GM08714 (cell line): ENCODE measurements around the gene LRP1.

Experiments
- H3K4me3 ChIP-seq: fragments of 200-500 bp; sonication (Bioruptor generic); 2 replicates; pipeline ENCODE4 v1.5.1; 2014; ENCODE audit warnings: mild to moderate bottlenecking, low read length, inconsistent platforms
- ZNF274 ChIP-seq: IDR thresholded peaks from 2 replicates; pipeline ENCODE4 v1.6.1; 2012; ENCODE audit warnings: mild to moderate bottlenecking, low read depth, low read length

LRP1 gene

DNA sequence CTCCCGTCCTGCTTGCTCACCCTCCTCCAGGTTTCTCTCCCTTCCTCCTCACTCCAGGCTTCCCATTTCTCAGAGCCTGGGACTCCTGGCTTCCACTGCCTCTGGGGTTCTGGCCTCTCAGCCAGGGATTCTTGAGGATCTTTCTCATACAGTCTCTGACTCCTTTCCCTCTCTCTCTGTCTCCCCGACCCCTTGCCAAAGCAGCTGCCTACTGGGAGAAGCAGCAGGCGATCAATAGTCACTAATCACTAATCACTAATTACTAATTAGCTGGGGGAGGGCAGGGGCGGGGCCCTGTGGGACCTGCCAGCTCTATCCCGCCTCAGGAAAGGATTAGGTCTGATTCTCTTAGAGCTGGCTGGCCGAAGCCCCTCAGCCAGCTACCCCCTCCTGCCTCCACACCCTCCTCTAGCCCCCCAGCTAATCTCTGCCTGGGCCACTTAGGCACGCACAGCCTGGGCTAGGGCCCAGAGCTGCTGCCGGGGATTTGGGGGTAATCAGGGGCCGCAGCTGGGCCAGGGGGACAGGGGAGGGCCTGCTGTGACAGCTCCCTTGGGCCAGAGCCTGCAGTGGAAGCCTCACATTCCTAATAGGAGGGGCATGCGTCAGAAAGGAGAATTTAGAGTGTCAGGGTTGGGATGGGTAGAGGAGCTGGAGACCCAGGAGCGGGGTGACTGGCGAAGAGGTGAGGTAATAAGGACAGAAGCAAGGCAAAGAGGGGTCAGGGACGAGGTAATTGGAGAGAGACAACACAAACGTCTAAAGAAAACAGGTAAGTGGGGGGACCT, 91.1 kb downstream of the LRP1 start:
- no peak overlapping the region for H3K4me3 ChIP-seq
- no peak for TF ChIP-seq ZNF274

DNA sequence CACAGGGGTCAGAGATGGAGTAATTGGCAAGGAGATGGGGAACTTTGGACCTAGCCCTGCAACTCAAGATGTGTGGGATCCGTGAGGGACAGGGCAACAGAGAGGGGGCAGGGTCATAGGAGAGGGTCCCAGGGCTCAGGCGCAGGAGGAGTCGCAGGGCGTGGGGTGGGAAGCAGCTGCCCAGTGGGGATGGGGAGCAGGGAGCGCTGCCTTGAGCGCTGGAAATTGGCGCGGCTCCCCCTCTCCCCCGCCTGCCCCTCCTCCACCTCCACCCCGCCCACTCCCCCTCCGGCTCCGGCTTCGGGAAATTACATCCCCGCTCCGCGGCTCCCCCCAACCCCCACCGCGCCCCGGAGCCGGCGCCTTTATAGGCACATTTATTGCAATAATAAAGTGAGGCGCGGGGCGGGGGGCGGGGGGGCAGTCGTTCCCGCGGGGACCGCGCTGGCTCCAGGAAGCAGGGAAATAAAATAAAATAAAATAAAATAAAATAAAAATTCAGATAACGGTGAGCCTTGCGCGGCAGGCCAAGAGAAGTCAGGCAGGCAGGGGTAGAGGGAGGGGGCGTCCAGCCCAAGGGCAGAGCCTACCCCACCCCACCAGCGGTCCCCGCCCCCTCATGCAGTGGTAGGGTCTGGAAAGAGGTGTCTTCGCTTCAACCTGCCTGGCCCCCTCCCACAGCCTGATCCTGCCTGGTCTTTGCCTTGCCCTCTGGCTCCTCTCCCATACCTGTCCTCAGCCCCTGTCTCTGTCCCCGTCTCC, 91.9 kb downstream of the LRP1 start:
- no peak for TF ChIP-seq ZNF274
- no peak overlapping the region for H3K4me3 ChIP-seq

DNA sequence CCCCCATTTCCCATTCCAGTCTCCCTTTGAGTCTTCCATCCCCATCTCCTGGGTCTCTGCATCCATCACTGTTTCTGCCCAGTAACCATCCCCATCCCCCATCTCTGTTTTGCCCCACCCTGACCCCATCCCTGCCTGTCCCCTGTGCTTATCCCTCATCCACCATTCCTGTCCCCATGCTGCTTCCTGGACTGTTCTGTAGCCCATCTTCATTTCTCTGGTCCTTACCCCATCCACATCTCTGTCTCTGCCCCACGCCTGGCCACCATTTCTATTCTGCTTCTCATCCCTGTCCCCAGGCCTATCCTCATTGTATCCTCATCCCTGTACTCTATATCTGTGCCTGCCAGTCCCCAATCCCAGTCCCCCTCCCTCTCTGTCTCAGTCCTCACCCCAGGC, 92.5 kb downstream of the LRP1 start:
- H3K4me3 ChIP-seq: no peak overlapping the region
- no peak for TF ChIP-seq ZNF274

DNA sequence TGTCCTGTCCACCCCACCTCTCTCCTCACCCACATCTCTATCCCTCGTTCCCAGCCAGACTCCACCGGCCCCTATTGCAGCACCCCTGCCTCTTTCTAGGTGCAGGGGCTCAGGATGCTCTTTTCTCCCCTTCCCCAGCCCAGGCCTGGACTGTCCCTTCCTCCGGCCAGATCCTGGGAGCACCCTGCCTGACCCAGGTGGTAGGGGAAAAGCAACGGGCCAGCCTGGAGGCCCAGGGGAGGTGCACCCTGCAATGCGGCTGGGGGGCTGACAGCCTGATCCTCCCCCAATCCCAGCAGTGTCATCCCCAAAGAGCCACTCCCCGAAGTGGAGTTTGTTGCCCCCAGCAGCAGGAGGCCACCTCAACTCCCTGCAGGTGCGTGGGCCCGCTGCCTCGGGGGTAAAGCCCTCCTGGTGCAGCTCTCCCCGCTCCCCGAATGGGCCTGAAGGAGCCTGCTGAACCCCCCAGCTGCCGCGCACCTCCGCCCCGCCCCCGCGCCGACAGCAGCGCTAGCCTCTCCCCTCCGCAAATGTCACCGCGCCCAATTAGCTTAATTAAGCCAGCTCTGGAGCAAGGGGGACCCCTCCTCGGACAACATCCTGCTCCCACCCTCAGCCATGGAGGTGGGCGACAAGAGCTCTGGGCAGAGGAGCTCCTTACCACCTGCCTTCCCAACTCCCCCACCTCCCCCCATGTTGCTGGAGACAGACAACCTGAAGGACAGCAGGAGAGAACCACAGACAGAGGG, 93.1 kb downstream of the LRP1 start:
- no peak overlapping the region for H3K4me3 ChIP-seq
- no peak for TF ChIP-seq ZNF274

DNA sequence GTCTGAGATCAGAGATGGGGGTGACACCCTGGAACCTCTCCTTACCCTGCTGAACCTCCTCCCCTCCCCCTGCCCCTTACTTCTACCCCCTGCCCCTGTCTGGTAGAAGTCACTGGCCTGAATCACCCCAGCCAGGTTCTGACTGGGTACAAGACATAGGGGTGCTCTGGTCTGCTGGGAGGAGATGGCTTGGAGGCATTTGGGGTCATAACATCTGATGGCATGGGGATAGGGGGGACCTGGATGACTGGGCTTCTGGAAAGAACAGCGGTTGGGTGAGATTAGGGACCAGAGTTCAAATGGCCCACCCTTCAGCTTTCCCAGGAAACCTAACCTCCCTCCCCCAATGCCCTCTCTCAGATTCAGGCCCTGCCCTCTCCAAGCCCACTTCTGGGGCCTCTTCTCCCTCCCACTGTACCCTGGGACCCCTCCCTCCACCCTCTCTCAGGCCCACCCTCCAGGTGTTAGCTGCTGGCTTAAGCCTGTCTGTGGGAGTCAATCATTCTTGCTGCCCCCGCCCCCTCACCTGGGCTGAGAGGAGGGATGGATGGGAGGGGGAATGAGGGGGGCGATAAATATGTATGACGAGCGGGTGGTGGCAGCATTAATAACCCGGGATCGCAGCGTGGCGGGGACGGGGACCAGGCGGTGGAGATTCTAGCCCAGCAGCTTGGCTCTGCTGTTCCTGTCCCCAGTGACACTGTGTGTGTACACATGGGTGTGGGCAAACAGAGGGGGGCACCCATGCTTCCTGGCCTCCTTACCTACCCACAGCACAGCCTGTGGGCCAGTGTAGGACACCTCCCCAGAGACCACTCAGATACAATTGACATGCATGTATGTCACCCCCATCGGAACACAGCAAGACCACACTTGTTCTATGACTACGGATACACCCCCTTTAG, 94.3 kb downstream of the LRP1 start:
- no peak overlapping the region for H3K4me3 ChIP-seq
- TF ChIP-seq ZNF274: no peak

DNA sequence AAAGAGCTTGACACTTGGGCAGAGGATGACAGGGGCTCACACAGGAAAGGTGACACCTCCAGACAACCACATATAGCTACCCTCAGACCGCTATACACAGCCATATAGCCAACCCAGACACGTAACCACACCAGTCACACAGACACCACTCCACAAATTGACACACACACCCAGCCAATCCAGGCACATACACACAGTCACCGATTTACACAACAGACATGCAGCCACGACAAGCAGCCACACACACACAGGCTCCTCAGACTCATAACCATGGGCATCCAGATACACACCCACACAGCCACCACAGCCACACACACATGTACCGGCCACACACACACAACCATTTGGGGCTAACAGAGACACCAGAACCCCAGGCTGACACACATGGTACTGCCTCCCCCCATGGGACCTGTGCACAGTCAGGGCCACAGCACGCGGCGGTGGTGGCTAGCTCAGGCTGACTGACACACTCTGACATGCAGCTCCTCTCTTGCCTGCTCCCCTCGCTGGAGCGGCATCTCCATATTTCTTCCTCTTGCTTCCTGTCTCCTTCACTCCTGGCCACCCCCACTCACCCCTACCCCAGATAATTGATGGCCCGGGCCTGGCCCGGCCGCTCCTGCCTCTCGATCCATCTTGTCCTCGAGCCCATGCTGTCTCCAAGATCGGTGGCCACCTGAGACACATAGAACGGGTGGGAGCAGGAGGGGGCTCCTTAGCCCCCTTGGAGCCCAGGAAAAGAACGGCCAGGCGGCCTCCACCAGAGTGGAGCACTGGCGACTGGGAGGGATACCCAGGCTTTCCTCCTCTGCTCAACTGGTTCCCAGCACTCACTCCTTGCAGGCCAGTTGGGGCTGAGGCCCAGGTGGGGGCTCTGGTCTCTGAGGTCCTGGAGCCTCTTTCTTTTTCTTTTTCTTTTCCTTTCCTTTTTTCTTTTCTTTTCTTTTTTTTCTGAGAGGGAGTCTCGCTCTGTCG, 95.2 kb downstream of the LRP1 start:
- no peak overlapping the region for H3K4me3 ChIP-seq
- TF ChIP-seq ZNF274: no peak

DNA sequence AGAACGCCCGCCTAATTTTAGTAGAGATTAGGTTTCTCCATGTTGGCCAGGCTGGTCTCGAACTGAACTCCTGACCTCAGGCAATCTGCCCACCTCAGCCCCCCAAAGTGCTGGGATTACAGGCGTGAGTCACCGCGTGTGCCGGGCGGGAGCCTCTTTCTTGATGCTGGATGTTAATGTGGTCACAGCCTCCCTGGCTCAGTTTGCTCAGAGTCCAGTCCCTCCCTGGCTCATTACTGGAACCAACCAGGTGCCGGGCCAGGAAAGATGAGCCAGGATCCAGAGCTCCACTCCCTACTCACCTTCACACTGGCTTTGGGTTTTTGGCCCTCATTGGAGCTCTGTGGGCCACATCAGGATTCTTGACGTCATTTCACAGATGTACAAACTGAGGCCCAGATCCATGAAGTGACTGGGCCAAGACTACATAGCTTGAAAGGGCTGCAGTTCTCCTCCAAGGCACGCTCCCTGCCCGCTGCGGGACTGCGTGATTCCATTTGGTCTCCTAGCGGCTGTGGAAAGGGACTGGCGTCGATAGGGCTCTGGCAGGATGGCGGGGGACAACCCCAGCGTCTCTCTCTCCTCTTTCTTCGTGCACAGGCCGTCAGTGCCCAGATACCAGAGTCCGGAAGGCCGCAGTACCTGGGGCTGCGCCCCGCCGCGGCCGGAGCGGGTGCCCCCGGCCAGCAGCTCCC, 96.1 kb downstream of the LRP1 start:
- H3K4me3 ChIP-seq: no peak overlapping the region
- TF ChIP-seq ZNF274: no peak

DNA sequence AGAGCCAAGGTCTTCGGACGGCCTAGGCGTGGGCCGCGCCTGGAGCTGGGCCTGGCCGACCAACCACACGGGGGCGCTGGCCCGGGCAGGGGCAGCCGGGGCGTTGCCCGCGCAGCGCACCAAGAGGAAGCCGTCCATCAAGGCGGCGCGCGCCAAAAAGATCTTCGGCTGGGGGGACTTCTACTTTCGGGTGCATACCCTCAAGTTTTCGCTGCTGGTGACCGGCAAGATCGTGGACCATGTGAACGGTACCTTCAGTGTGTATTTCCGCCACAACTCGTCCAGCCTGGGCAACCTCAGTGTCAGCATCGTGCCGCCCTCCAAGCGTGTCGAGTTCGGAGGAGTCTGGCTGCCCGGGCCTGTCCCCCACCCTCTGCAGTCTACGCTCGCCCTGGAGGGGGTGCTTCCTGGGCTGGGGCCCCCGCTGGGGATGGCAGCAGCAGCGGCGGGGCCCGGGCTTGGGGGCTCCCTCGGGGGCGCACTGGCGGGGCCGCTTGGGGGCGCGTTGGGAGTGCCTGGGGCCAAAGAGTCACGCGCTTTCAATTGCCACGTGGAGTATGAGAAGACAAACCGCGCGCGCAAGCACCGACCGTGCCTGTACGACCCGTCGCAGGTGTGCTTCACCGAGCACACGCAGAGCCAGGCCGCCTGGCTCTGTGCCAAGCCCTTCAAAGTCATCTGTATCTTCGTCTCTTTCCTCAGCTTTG, 96.8 kb downstream of the LRP1 start:
- TF ChIP-seq ZNF274: no peak
- H3K4me3 ChIP-seq: no peak overlapping the region

DNA sequence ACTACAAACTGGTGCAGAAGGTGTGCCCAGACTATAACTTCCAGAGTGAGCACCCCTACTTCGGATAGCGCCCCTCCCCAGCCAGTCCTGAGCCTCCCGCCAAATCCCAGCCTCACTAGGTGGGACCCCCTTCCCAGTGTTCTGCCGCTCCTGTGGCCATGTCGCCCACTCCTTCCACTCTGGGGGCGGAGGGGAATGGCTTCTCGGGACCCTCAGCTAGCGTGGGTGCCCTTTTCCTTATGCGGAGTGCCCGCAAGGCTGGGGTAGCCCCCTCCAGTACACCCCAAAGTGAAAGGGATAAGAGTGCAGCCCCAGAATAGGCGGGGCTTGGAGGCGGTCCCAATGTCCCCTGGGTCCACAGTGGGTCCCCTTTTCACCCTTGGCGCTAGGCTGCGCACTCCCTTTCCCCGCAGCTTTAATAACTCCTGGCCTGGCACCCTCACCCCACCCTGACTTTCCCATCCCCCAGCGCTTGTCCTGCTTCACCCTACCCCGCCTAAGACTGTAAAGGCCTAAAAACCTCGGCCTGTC, 97.5 kb downstream of the LRP1 start:
- H3K4me3 ChIP-seq: no peak overlapping the region
- TF ChIP-seq ZNF274: no peak

DNA sequence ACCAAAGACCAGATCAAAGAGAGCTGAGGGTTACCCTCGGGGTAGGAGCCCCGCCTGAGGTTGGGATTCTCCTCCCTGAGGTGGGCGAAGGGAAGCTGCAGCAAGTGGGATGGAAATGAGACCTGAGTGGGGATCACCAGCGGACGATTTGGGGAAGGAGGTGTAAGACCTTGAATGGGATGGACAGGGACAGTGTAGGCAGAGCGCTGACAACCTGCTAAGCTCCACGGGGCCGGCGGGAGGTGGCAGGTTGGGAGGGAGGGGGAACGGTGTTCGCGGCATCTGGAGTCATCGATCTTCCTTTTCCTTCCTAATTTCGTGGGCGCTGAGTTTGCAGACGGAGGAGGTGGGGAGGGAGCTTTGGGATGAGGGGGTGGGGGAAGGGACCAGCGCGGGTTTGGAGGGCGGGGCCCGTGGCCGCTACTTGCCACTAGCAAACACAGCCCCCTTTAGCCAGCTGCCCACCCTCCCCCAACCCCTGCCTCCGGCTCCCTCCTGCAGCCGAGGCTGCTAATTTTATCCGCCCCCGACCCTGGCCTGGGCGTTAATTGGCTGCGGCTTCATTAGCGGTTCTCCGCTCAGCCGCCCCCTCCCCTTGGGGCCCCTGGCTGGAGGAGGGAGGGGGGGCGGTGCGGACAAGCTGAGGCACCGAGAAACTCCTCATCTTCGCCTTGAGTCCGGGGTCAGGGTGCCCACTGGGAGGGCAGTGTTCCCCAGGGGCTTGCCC, 98.5 kb downstream of the LRP1 start:
- no peak for TF ChIP-seq ZNF274
- no peak overlapping the region; the same call in 1 of the 2 replicates for H3K4me3 ChIP-seq
